GM06990 (cell line): ENCODE results near the gene NCF4.

Experiments
- DNase-seq: peaks from one replicate; pipeline ENCODE4 v3.0.0-alpha.2; 2011; ENCODE audit not compliant: insufficient read length; ENCODE audit errors: extremely low read depth
- H3K27me3 ChIP-seq: replicated peaks from 2 replicates; pipeline ENCODE4 v1.6.0; 2011; ENCODE audit warnings: low read length; ENCODE audit not compliant: control insufficient read depth, insufficient read depth
- H3K36me3 ChIP-seq: 2 replicates; pipeline ENCODE4 v1.5.1; 2011; ENCODE audit warnings: low read length; ENCODE audit not compliant: control insufficient read depth, insufficient read depth
- H3K4me3 ChIP-seq: replicated peaks from 2 replicates; pipeline ENCODE4 v1.5.1; 2011; ENCODE audit warnings: low read depth, mild to moderate bottlenecking, control low read depth, low read length
- TF ChIP-seq, protein P1 (sequence below): IDR thresholded peaks from 2 replicates; pipeline ENCODE4 v1.5.1; 2011; ENCODE audit warnings: low read length, control low read depth, mild to moderate bottlenecking, inconsistent platforms; ENCODE audit not compliant: insufficient read depth, poor library complexity, severe bottlenecking

The NCF4 gene

DNA sequence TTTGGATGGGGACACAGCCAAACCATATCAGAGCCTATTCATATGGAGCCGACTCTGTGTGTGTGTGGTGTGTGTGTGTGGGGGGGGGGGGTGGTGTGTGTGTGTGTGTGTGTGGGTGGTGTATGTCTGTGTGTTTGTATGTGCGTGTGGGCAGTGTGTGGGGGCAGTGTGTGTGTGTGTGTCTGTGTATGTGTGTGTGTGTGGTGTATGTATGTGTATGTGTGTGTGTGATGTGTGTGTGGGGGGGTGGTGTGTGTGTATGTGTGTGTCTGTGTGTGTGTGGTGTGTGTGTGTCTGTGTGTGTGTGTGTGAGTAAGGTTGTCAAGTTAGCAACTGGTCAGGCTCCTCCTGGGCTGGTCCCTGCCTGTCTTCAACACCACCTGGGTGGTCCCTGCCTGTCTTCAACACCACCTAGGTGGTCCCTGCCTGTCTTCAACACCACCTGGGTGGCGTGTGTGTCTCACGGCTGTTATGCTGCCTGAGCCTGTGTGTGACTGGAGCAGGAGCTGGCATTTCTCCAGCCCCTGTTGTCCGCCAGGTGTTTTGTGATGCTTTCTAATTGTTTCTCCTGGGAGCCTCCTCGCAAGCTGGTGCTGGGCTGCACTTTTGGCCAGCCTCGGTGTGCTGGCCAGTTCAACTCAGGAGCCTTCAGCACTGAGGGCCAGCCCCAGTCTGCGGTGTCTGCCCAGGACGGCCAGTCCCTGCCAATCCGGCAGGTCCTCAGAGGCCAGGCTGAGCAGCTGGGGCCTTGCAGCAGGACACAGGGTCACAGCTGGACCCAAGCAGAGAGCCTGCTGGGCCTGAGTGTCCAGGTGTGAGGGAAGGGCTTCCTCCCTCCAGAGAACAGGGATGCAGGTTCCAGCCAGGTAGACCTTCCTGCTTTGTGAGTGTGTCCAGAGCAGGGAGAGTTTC, 22.4 kb upstream of the NCF4 start:
- TF ChIP-seq, protein P1, sequence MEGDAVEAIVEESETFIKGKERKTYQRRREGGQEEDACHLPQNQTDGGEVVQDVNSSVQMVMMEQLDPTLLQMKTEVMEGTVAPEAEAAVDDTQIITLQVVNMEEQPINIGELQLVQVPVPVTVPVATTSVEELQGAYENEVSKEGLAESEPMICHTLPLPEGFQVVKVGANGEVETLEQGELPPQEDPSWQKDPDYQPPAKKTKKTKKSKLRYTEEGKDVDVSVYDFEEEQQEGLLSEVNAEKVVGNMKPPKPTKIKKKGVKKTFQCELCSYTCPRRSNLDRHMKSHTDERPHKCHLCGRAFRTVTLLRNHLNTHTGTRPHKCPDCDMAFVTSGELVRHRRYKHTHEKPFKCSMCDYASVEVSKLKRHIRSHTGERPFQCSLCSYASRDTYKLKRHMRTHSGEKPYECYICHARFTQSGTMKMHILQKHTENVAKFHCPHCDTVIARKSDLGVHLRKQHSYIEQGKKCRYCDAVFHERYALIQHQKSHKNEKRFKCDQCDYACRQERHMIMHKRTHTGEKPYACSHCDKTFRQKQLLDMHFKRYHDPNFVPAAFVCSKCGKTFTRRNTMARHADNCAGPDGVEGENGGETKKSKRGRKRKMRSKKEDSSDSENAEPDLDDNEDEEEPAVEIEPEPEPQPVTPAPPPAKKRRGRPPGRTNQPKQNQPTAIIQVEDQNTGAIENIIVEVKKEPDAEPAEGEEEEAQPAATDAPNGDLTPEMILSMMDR = no peak
- Histone ChIP-seq H3K36me3 (no peaks in the 10 kb centered on the region), H3K4me3 (no peak overlapping the region), H3K27me3 (no peaks in the 10 kb centered on the region)
- no peak for DNase-seq

DNA sequence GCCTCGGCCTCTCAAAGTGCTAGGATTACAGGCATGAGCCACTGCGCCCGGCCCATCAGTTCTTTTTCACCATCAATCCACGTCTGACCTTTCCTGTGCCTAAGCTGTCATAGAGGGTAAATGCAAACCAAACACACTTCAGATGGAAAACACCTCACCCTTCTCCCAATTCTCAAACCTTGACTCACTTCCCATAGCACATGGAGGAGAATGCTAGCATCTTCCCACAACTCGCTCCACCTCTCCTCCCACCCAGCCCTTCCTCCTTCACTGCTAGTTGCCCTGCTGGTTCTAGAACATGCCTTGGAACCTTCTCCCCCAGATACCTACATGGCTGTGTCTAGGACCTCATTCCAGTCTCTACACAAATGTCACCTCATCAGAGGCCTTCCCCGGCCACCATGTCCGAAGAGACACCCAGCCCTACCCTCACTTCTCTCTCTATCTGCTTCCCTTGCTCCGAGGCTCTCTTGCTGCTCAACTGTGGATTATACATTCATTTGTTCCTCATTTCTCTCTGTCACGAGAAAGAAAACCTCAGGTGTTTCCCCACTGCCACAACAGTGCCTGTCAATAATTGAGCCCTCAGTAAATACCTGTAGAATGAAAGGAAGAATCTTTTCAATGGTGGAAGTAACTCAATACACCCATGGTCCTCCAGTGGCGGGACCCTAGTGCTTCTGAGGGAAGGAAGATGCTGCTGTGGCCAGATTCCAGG, 21.3 kb upstream of the NCF4 start:
- H3K27me3 ChIP-seq = no peaks in the 10 kb centered on the region; the same call in 1 of the 2 replicates
- TF ChIP-seq, protein P1 = no peak
- no peak overlapping the region for H3K4me3 ChIP-seq
- no peaks in the 10 kb centered on the region for H3K36me3 ChIP-seq
- no peak for DNase-seq

DNA sequence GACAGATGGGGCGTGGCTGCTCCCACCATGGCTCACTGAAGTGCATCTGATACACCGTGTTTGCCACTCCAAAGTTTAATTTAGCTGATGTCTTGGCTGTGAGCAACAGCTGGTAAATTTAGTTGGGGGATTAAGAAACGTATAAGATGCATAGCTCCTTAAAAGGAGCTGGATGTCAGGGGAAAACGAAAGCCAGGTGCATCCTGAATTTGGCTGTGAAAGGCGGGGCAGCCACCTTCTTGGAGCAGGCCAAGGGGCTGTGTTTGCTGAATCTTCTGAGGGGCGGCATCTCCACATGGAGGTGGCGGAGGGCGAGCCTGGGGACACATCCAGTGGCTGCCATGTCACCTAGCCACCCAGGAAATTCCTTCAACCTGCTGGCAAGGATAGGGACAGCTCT, 20.7 kb upstream of the NCF4 start:
- Histone ChIP-seq H3K27me3 (no peaks in the 10 kb centered on the region; the same call in 1 of the 2 replicates), H3K4me3 (no peak overlapping the region), H3K36me3 (no peaks in the 10 kb centered on the region)
- no peak for DNase-seq
- TF ChIP-seq, protein P1 = no peak

DNA sequence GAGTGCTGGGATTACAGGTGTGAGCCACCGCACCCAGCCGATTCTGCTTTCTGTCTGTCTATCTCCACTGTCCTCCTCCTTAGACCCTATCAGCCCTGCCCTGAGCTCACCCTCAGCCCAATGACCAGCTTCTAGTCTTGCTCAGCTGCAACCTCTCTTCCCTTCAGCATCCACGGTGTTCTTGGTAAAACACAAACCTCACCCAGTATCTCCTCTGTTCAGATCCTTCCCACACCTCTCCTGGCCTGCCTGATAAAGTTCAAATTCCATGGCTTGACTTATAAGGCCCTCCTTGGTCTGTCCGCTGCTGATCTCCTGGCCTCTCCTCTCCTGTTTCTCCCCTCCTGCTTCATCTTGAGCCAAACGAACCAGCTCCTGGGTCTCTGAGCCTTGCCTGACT, 14.5 kb upstream of the NCF4 start:
- no peaks in the 10 kb centered on the region; the same call in none of the 2 replicates for H3K27me3 ChIP-seq
- no peak for DNase-seq
- TF ChIP-seq, protein P1 = no peak
- no peaks in the 10 kb centered on the region for H3K36me3 ChIP-seq
- no peak overlapping the region for H3K4me3 ChIP-seq

DNA sequence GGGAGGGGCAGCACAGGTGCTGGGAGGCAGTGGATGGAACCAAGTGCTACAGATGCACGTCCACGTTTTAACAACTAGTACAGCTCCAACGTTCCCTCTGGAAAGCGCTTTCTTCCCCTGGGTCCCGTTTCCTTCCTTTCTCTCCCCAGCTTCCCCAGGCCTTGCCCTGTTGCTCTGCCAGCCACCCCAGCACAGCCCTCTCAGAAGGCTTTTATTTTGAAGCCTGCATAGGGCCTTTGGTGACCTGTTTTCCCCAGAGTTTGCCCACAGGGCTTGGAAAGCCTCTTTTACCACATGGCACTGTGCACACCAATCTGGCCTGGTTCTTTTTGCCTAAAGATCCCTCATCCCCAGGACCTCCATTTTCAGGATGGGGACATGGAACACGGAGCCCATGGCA, 13.9 kb upstream of the NCF4 start:
- Histone ChIP-seq H3K36me3 (no peaks in the 10 kb centered on the region), H3K4me3 (no peak overlapping the region), H3K27me3 (no peaks in the 10 kb centered on the region; the same call in none of the 2 replicates)
- DNase-seq = no peak
- TF ChIP-seq, protein P1 = no peak
